ENCODE results near the gene WDR43.

GRCh38 chr2:28978606-28979005, 84.1 kb downstream of the WDR43 start:
- TF ChIP-seq FOXJ3 (CRISPR knock-in tag; IDR thresholded peaks at IDR 0.05) = no peak
- TF ChIP-seq ZNF274 (IDR thresholded peaks at IDR 0.05; ENCODE audit: borderline replicate concordance, low read depth, low read length) = no peak
- TF ChIP-seq MNT (conservative IDR thresholded peaks at IDR 0.05) = no peak
